ENCODE data around the gene PIK3CB. TPM values are rescaled to one million over a fixed set of nuclear protein-coding genes. Genes with fewer than 3 reads are reported as not detected.
A peak's percentile ranks its signal among the peaks of the same experiment; 100 is the strongest.

PIK3CB gene
- total and polyA plus RNA-seq, 10 of the 15 experiments (the other 5 are each of a cell fraction or from before 2014, with no cell fraction given) = 5.0 to 18.4 (median 10.4) TPM

- TF ChIP-seq ZBTB40 (IDR thresholded peaks at IDR 0.05; ENCODE audit: borderline replicate concordance) = no peak
- 0 out of 2 replicates have a peak, but pooled peaks have one; percentile 21 for TF ChIP-seq IRF4 (IDR thresholded peaks at IDR 0.05; ENCODE audit: low read depth, low read length)
- TF ChIP-seq USF1 (IDR thresholded peaks at IDR 0.05; ENCODE audit: borderline replicate concordance, extremely low read length, insufficient read depth, low read depth, low read length) = no peak
- no peak for TF ChIP-seq CBX3 (IDR thresholded peaks at IDR 0.05; ENCODE audit: borderline replicate concordance, low read depth)
- TF ChIP-seq CBX5 (IDR thresholded peaks at IDR 0.05; ENCODE audit: low read depth) = no peak
- no peak for TF ChIP-seq RAD21 (IDR thresholded peaks at IDR 0.05; ENCODE audit: insufficient read depth, low read depth, low read length)
- TF ChIP-seq MEF2A (IDR thresholded peaks at IDR 0.05; ENCODE audit: insufficient read depth, low read depth, low read length) = 0 out of 2 replicates have a peak, but pooled peaks have one; percentile 27
- 0 out of 4 replicates have a peak, but pooled peaks of 1 of the 2 experiments have one; percentile 16 for TF ChIP-seq BHLHE40 (IDR thresholded peaks at IDR 0.05; ENCODE audit: borderline replicate concordance in 1 of 2, low read depth in 2 of 2, low read length in 1 of 2)
- no peak for TF ChIP-seq EZH2 (IDR thresholded peaks at IDR 0.05; ENCODE audit: borderline replicate concordance, control insufficient read depth, low read depth, low read length)
- no peak for TF ChIP-seq CREB1 (IDR thresholded peaks at IDR 0.05; ENCODE audit: low read depth)
- no peak for TF ChIP-seq CBFB (IDR thresholded peaks at IDR 0.05; ENCODE audit: low read depth)
- TF ChIP-seq NRF1 (conservative IDR thresholded peaks at IDR 0.05; ENCODE audit: low read depth, low read length) = no peak
- TF ChIP-seq CHD4 (IDR thresholded peaks at IDR 0.05) = no peak
- TF ChIP-seq RCOR1 (conservative IDR thresholded peaks at IDR 0.05; ENCODE audit: low read depth, low read length) = no peak
- TF ChIP-seq CUX1 (IDR thresholded peaks at IDR 0.05; ENCODE audit: insufficient replicate concordance, low read depth, low read length) = no peak
- TF ChIP-seq BACH1 (IDR thresholded peaks at IDR 0.05; ENCODE audit: borderline replicate concordance) = no peak
- TF ChIP-seq JUNB (IDR thresholded peaks at IDR 0.05) = peak; percentile 66
Measured at GRCh38 chr3:138797508-138798038, 37.2 kb downstream of the PIK3CB start (continued).
